Colon (tissue), 2 donors: ENCODE data around the gene C9orf40.

ENCODE experiments used
- FAIRE-seq: peaks from 2 replicates; lab custom pipeline; 2012; peaks lifted over from hg19 to GRCh38; lab: Jason Lieb, UNC
- donor health status: control.
- donor health status: control.

Gene C9orf40

GRCh38 chr9:74952201-74953151 is at the start of gene C9orf40:
C9orf40 (minus strand) TSS chr9:74952912; CDS start chr9:74952611, 301 bp downstream.
- FAIRE-seq = no peak

DNA sequence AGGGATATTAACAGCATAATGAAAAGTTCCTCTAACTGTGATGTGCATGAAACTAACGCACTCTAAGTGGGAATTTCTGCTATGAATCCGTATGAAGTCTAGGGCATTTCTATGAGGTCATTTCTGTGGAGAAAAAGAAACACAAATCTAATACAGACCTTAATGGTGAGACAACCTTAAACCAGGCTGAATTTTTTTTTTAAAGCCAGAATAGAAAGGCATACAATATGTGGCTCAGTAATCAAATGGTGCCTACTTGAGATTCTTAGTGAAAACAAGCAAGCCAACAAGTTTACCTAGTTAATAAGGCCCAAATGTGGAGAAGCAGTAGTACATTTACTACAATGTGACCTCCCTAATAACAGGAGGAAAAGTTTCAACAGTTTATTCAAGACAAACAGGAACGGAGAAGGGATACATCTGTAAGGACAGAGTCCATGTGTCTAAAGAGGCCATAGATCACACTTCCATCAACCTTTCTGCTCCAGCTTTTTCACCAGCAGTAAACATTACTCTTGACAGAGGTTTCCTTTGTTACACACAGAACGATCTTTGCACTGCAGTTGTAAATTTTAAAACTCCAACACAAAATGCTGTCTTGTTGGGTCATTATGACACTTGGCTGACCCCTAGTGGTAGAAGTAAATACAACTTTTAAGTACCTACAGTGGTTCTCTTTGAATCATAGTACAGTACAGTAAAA is 49.2 kb upstream of the C9orf40 start:
- peak; percentile 94 for FAIRE-seq

GRCh38 chr9:75000835-75001234 is 48.1 kb upstream of the C9orf40 start:
- FAIRE-seq = no peak

GRCh38 chr9:74985041-74985440 is 32.3 kb upstream of the C9orf40 start:
- FAIRE-seq = no peak

DNA sequence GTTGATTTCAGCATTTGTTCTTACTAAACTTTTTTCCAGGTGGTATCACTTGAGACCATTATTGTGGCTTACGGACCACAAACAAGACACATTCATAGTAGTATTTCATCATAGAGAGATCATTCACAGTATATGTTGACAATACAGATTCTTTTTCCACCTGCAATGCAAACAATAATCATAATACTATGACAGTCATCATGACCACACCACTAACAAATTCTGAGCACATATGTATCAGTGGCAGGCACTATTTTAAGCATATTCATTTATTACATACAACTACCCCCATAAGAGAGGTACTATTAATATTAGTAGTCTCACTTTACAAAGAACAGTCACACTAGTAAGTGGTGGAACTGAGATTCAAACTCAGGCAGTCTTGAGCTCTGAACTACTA is 31.0 kb upstream of the C9orf40 start:
- FAIRE-seq = no peak

- FAIRE-seq = no peak
These were observed 27.1 kb upstream of the C9orf40 start for GRCh38 chr9:74979844-74980243.

GRCh38 chr9:74977287-74977686 is 24.6 kb upstream of the C9orf40 start:
- no peak for FAIRE-seq

DNA sequence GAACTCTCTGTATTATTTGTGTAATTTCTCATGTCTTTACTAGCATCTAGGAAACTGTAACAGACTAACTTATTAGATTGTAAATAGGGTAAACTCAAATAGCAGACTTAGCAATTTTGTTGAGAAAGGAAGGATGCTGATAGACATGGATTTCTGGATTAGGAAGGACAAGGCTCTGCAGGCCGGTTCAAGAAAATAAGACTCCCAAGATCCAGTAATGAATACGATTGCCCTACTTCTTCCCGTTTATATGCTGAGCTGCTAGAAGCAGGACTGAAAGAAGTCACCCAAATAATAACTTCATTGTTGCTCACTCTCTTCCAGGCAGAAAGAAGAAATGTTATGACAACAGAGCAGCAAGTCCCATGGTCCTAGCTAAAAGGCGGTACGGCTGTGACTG is 22.8 kb upstream of the C9orf40 start:
- FAIRE-seq = no peak

GRCh38 chr9:74974558-74974957 is 21.8 kb upstream of the C9orf40 start:
- no peak for FAIRE-seq

DNA sequence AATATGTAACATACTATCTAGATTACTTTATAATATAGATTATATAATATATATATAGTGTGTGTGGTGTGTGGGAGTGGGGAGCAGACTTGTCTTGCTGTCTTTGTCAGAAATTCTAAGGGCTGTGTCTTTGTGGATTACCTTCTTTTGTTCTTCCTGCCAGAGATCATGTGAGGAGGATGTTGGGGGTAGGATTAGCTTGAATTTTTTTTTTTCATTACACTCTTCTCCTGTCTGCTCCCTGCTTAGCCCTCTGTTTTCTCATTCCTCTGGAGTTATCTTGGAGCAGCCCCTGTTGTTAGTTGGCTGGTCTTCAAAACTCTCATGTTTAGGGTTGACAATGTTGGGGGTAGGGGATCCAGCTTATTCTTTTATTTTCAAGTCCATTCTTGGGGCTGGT is 21.0 kb upstream of the C9orf40 start:
- FAIRE-seq = no peak

DNA sequence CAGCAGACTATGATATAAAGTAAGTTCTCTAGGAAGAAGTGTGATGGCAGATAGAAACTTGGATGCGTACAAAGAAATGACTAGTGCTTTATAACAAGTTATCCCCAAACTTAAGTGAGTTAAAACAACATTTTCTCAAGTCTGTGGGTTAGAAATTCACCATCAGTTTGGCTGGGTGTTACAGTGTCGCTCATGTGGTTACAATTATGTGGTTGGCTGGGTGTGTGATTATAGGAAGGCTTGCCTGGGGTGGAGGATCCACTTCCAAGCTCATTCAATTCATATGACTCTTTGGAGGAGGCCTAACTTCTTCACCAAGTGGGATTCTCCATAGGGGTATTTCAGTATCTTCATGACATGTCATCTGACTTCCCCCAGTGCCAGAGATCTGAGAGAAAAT is 10.3 kb upstream of the C9orf40 start:
- no peak for FAIRE-seq

DNA sequence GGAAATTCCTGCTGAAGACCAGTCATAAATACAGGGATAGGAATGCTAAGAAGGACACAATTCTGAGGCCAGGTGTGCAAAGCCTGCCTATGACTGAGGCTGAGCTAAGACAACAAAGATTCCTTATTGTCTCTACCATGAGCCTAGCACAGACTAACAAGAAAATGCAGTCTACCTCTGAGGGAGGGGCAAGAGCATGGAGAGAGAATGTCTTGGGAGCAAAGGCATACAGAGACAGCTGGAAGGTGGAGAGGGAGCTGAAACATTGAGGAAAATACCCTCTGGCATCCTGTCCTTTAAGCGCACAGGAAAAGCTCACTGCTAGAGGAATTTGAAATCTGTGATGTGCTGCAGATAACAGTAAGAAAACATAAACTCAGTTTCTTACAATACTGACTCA is 8.8 kb upstream of the C9orf40 start:
- FAIRE-seq = no peak

DNA sequence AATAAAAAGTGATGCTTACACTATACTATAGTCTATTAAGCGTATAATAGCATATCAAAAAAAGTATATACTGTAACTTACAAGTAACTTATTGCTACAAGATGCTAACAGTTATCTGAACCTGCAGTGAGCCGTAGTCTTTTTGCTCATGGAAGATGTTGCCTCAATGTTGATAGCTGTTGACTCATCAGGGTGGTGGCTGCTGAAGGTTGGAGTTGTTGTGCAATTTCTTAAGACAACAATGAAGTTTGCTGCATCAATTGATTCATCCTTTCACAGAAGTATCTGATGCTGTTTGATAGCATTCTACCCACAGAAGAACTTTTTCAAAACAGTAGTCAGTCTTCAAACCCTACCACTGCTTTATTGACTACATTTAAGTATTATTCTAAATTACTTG is 7.8 kb upstream of the C9orf40 start:
- no peak for FAIRE-seq

GRCh38 chr9:74958587-74958986 is 5.9 kb upstream of the C9orf40 start:
- FAIRE-seq = no peak

GRCh38 chr9:74953235-74953751 is 581 bp upstream of the C9orf40 start:
- no peak for FAIRE-seq

- FAIRE-seq = no peak
These were observed 974 bp downstream of the C9orf40 start for GRCh38 chr9:74951725-74952151.

DNA sequence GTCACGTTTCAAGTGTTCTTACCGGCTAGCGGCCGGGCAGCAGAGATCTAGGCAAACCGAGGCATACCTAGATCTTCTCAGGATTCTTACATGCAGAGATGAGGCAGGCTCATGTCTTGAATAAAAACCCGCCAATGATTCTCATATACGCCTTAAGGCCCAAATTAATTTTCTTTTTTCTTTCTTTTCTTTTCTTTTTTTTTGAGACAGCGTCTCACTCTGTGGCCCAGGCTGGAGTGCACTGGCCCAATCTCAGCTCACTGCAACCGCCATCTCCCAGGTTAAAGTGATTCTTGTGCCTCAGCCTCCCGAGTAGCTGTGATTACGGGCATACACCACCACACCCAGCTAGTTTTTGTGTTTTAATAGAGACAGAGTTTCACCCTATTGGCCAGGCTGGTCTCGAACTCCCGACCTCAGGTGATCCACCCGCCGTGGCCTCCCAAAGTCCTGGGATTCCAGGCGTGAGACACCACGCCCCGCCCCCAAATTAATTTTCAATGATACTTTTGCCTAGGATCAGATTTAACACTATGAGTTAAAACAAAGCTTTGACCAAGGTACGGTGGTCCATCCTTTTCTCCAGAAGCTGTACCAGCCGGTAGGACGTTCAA is 1.5 kb downstream of the C9orf40 start:
- FAIRE-seq = no peak

DNA sequence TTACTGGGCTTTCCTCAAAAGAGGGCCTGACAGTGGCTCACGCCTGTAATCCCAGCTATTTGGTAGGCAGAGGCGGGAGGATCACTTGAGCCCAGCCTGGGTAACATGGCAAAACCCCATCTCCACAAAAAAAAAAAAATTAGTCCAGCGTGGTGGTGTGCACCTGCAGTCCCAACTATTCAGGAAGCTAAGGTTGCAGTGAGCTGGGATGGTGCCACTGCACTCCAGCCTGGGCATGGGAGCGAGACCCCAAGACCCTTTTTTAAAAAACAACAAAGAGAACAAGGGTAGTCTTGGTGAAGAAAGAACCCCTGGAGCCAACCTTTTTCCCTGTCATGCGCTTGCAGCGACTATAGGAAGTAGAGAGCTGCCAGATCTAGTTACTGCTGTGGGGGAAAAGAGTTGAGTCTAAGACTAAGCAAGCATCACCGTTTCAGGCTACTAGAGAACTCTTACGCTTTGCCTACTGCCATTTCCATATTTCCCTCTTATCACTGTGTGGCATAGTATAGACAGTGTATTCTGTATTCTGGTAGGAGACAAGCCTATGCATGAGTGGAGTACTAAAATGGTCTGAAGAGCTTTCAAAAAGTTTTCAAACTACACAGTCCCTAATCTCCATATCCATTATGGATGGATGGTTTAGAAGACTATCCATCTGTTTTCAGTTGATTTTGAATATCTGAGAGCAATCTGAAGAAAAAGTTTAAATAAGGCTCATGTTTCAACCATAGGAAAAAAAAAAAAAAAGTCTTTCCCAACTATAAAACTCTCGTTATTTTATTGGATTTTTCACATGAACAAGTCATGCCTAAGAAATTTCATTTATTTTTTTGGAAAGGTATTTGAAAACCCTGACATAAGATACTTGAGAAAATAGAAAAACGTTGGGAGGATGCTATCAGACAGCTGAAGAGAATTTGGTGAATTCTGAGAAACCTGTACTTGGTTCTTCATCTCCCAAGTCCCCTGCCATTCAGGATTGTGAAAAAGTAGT is 2.6 kb downstream of the C9orf40 start:
- no peak for FAIRE-seq

DNA sequence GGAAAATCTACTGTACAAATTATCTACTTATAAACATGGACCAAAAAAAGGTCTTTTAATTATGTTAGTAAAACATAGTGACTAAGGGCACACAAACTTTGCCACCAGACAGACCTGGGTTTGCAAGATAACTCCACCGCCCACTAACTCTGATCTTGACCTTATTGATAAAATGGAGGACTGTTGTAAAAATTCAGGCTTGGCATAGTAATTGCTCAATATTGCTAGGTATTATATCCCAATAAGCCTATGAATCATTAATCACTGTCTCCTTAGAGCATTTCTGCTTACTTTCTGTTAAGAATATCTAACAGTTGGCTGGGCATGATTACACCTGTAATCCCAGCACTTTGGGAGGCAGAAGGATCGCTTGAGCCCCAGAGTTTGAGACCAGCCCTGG is 3.8 kb downstream of the C9orf40 start:
- FAIRE-seq = no peak

GRCh38 chr9:74946686-74947085 is 6.0 kb downstream of the C9orf40 start:
- FAIRE-seq = no peak

DNA sequence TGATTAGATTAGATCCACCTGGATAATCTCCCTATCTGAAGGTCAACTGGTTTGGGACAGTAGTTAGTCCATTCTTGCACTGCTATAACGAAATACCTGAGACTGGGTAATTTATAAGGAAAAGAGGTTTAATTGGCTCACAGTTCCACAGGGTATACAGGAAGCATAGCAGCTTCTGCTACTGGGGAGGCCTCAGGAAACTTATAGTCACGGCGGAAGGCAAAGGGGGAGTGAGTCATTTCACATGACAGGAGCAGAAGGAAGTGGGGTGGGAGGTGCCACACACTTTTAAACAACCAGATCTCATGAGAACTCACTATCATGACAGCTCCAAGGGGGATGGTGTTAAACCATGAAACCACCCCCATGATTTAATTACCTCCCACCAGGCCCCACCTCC is 9.9 kb downstream of the C9orf40 start:
- FAIRE-seq = no peak
